Activated CD4-positive, alpha-beta T cell treated with anti-CD3 and anti-CD28 coated beads for 36 hours (primary cell): ENCODE data around the gene REG4. TPM values are rescaled to one million over a fixed set of nuclear protein-coding genes. Genes with fewer than 3 reads are reported as not detected.
"Not testable (repeated sequence)": the region's sequence is repeated elsewhere in the genome, so short reads cannot be mapped to it uniquely, and the experiment has no call there.

Experiments used
- ATAC-seq: fragments of 200-7000 bp; cut with Tn5 transposase; one replicate; pipeline ENCODE4 v1.10.0; 2021; ENCODE audit warnings: mild to moderate bottlenecking, moderate library complexity
- CTCF ChIA-PET: fragments of 350-600 bp; sonication (Branson Sonifier 250); formaldehyde crosslinking; loops from one replicate; lab custom pipeline; 2021; ENCODE audit warnings: antibody characterized with exemption; lab: Charles Lee
- POLR2A ChIA-PET: fragments of 350-600 bp; sonication (Branson Sonifier 250); formaldehyde crosslinking; loops from one replicate; lab custom pipeline; 2021; ENCODE audit warnings: antibody characterized with exemption, inconsistent platforms; lab: Charles Lee
- DNase-seq: peaks from one replicate; pipeline ENCODE4 v3.0.0-alpha.2; 2020
- H3K27ac Mint-ChIP-seq: one replicate; pipeline ENCODE4 v1.8.0; 2021; ENCODE audit warnings: mixed read lengths
- H3K27me3 Mint-ChIP-seq: one replicate; pipeline ENCODE4 v1.8.0; 2021; ENCODE audit warnings: mixed read lengths
- H3K36me3 Mint-ChIP-seq: one replicate; pipeline ENCODE4 v1.8.0; 2021; ENCODE audit warnings: low read depth, mixed read lengths
- H3K4me1 Mint-ChIP-seq: one replicate; pipeline ENCODE4 v1.8.0; 2021; ENCODE audit warnings: mixed read lengths
- H3K4me3 Mint-ChIP-seq: one replicate; pipeline ENCODE4 v1.8.0; 2021; ENCODE audit warnings: mild to moderate bottlenecking, moderate library complexity, mixed read lengths
- H3K9me3 Mint-ChIP-seq: one replicate; pipeline ENCODE4 v1.8.0; 2021; ENCODE audit warnings: low read depth, mixed read lengths
- intact Hi-C, 2 experiments: fragments of 100-400 bp; cut with DNase I in 1 of 2; cut with micrococcal nuclease in 1 of 2; formaldehyde crosslinking; loops; one replicate each; pipeline versions ENCODE4 v1.14.2 to v1.15.1; 2022 to 2024; cut with DNase I, micrococcal nuclease
- total RNA-seq, 2 experiments: library from RNA; stranded (reverse); gene quantifications; one replicate each; pipeline ENCODE4 v1.2.3, GENCODE V29; 2021

Gene REG4
- total RNA-seq, 2 experiments from 2014 or later = 0.34 to 0.47 TPM

- ATAC-seq, H3K36me3 Mint-ChIP-seq, H3K4me1 Mint-ChIP-seq, DNase-seq, H3K4me3 Mint-ChIP-seq, CTCF ChIA-PET, H3K9me3 Mint-ChIP-seq, H3K27ac Mint-ChIP-seq, POLR2A ChIA-PET, intact Hi-C loops, H3K27me3 Mint-ChIP-seq: not testable (repeated sequence)
These were observed 17.7 kb upstream of the REG4 start for GRCh38 chr1:119829006-119829405.

GRCh38 chr1:119828266-119828665 is 17.0 kb upstream of the REG4 start:
- Mint-ChIP-seq H3K9me3 (no peaks in the 10 kb centered on the region), H3K27ac (no peak overlapping the region), H3K27me3 (peaks cover 7% of the 10 kb centered on the region), H3K36me3 (no peaks in the 10 kb centered on the region), H3K4me1 (no peaks in the 10 kb centered on the region), H3K4me3 (no peak overlapping the region)
- DNase-seq (no peak), ATAC-seq (no peak)
- intact Hi-C loops = no loop called here
- POLR2A ChIA-PET = no interaction called here
- CTCF ChIA-PET = no interaction called here

GRCh38 chr1:119827010-119827409 is 15.8 kb upstream of the REG4 start:
- ChIA-PET POLR2A (no interaction called here), CTCF (interaction anchor here (0.7 to 1.4 kb wide), 4 partner anchors 11 to 36 kb away, joined by 3 to 4 read pairs (median 4); no protein-coding TSS in a partner anchor)
- Mint-ChIP-seq H3K27me3 (peaks cover 7% of the 10 kb centered on the region), H3K4me1 (no peaks in the 10 kb centered on the region), H3K27ac (no peak overlapping the region), H3K4me3 (no peak overlapping the region), H3K9me3 (no peaks in the 10 kb centered on the region), H3K36me3 (no peaks in the 10 kb centered on the region)
- DNase-seq (no peak), ATAC-seq (no peak)
- intact Hi-C loops = no loop called here

- intact Hi-C loops = no loop called here
- H3K36me3 Mint-ChIP-seq = no peaks in the 10 kb centered on the region
- ChIA-PET POLR2A (no interaction called here), CTCF (interaction anchor here (0.9 kb wide), 1 partner anchor 16 kb away, joined by 4 read pairs; no protein-coding TSS in a partner anchor)
- no peaks in the 10 kb centered on the region for H3K4me1 Mint-ChIP-seq
- H3K9me3 Mint-ChIP-seq = no peaks in the 10 kb centered on the region
- ATAC-seq (no peak), DNase-seq (no peak)
- H3K27me3 Mint-ChIP-seq = peaks cover 5% of the 10 kb centered on the region
- no peak overlapping the region for H3K4me3 Mint-ChIP-seq
- no peak overlapping the region for H3K27ac Mint-ChIP-seq
These were observed 11.1 kb upstream of the REG4 start for GRCh38 chr1:119822406-119822805.

- POLR2A ChIA-PET = no interaction called here
- H3K27ac Mint-ChIP-seq = no peak overlapping the region
- intact Hi-C loops = no loop called here
- DNase-seq (no peak), ATAC-seq (no peak)
- CTCF ChIA-PET = interaction anchor here (1.6 kb wide), 1 partner anchor 9 kb away, joined by 6 read pairs; no protein-coding TSS in a partner anchor
- no peaks in the 10 kb centered on the region for H3K4me1 Mint-ChIP-seq
- H3K36me3 Mint-ChIP-seq = no peaks in the 10 kb centered on the region
- H3K27me3 Mint-ChIP-seq = peaks cover 2% of the 10 kb centered on the region
- no peak overlapping the region for H3K4me3 Mint-ChIP-seq
- no peaks in the 10 kb centered on the region for H3K9me3 Mint-ChIP-seq
These were observed 6.9 kb upstream of the REG4 start for GRCh38 chr1:119818181-119818580.

GRCh38 chr1:119816407-119816806 is 5.1 kb upstream of the REG4 start:
- H3K4me1 Mint-ChIP-seq = no peaks in the 10 kb centered on the region
- CTCF ChIA-PET = interaction anchor here (1.1 to 1.3 kb wide), 2 partner anchors 10 to 15 kb away, joined by 4 read pairs; no protein-coding TSS in a partner anchor
- no peaks in the 10 kb centered on the region for H3K36me3 Mint-ChIP-seq
- POLR2A ChIA-PET = no interaction called here
- no peak overlapping the region for H3K4me3 Mint-ChIP-seq
- DNase-seq = no peak
- H3K9me3 Mint-ChIP-seq = no peaks in the 10 kb centered on the region
- H3K27ac Mint-ChIP-seq = no peak overlapping the region
- intact Hi-C loops = no loop called here
- ATAC-seq = no peak
- peaks cover 2% of the 10 kb centered on the region for H3K27me3 Mint-ChIP-seq

GRCh38 chr1:119815928-119816327 is 4.7 kb upstream of the REG4 start:
- intact Hi-C loops = no loop called here
- Mint-ChIP-seq H3K4me3 (no peak overlapping the region), H3K4me1 (no peaks in the 10 kb centered on the region), H3K27me3 (peaks cover 2% of the 10 kb centered on the region), H3K27ac (no peak overlapping the region), H3K9me3 (no peaks in the 10 kb centered on the region), H3K36me3 (no peaks in the 10 kb centered on the region)
- ChIA-PET CTCF (interaction anchor here (0.6 to 1.3 kb wide), 5 partner anchors 9 to 53 kb away, joined by 3 to 4 read pairs (median 3); no protein-coding TSS in a partner anchor), POLR2A (no interaction called here)
- ATAC-seq = no peak
- no peak for DNase-seq

- DNase-seq (no peak), ATAC-seq (no peak)
- Mint-ChIP-seq H3K4me1 (no peaks in the 10 kb centered on the region), H3K9me3 (no peaks in the 10 kb centered on the region), H3K27ac (no peak overlapping the region), H3K27me3 (peaks cover 2% of the 10 kb centered on the region), H3K4me3 (no peak overlapping the region), H3K36me3 (no peaks in the 10 kb centered on the region)
- POLR2A ChIA-PET = no interaction called here
- CTCF ChIA-PET = interaction anchor here (0.6 to 1.3 kb wide), 5 partner anchors 9 to 54 kb away, joined by 3 to 4 read pairs (median 3); no protein-coding TSS in a partner anchor
- intact Hi-C loops = no loop called here
These were observed 4.1 kb upstream of the REG4 start for GRCh38 chr1:119815361-119815760.

- ATAC-seq = no peak
- no peaks in the 10 kb centered on the region for H3K9me3 Mint-ChIP-seq
- H3K4me3 Mint-ChIP-seq = no peak overlapping the region
- CTCF ChIA-PET = interaction anchor here (0.6 to 0.7 kb wide), 3 partner anchors 64 to 204 kb away, joined by 3 to 4 read pairs (median 3); no protein-coding TSS in a partner anchor
- peaks cover 2% of the 10 kb centered on the region for H3K27me3 Mint-ChIP-seq
- H3K27ac Mint-ChIP-seq = no peak overlapping the region
- peaks cover under 1% of the 10 kb centered on the region for H3K4me1 Mint-ChIP-seq
- no peak for DNase-seq
- no peaks in the 10 kb centered on the region for H3K36me3 Mint-ChIP-seq
- intact Hi-C loops = no loop called here
- POLR2A ChIA-PET = interaction anchor here (0.7 kb wide), 1 partner anchor 99 kb away, joined by 4 read pairs; no protein-coding TSS in a partner anchor
These were observed 3.0 kb upstream of the REG4 start for GRCh38 chr1:119814288-119814687.

- Mint-ChIP-seq H3K9me3 (no peaks in the 10 kb centered on the region), H3K27ac (no peak overlapping the region), H3K4me1 (peaks cover 4% of the 10 kb centered on the region), H3K36me3 (no peaks in the 10 kb centered on the region), H3K27me3 (peaks cover 10% of the 10 kb centered on the region), H3K4me3 (no peak overlapping the region)
- ChIA-PET POLR2A (no interaction called here), CTCF (interaction anchor here (0.7 kb wide), 1 partner anchor 63 kb away, joined by 3 read pairs; no protein-coding TSS in a partner anchor)
- intact Hi-C loops = no loop called here
- ATAC-seq (peak; percentile 44), DNase-seq (no peak)
These were observed 811 bp upstream of the REG4 start for GRCh38 chr1:119811985-119812557.

GRCh38 chr1:119808972-119809550 is 2.2 kb downstream of the REG4 start:
- H3K4me1 Mint-ChIP-seq = peaks cover 4% of the 10 kb centered on the region
- ChIA-PET POLR2A (interaction anchor here (0.6 kb wide), 1 partner anchor 26 kb away, joined by 3 read pairs; no protein-coding TSS in a partner anchor), CTCF (interaction anchor here (0.6 to 2.4 kb wide), 26 partner anchors 9 to 161 kb away, joined by 3 to 26 read pairs (median 4); partner anchors contain the start of genes HMGCS2 and PHGDH)
- peak; percentile 97 for ATAC-seq
- H3K27ac Mint-ChIP-seq = no peak overlapping the region
- peak; percentile 85 for DNase-seq
- H3K36me3 Mint-ChIP-seq = no peaks in the 10 kb centered on the region
- H3K4me3 Mint-ChIP-seq = no peak overlapping the region
- intact Hi-C loops = loop anchor here in 1 of 2 experiments (2.0 kb wide), 1 partner anchor 64 kb away; no protein-coding TSS in a partner anchor
- no peaks in the 10 kb centered on the region for H3K9me3 Mint-ChIP-seq
- H3K27me3 Mint-ChIP-seq = peaks cover 14% of the 10 kb centered on the region
